ENCODE measurements around the gene AADAC.
"Not testable (repeated sequence)": the region's sequence is repeated elsewhere in the genome, so short reads cannot be mapped to it uniquely, and the experiment has no call there.

Gene AADAC

DNA sequence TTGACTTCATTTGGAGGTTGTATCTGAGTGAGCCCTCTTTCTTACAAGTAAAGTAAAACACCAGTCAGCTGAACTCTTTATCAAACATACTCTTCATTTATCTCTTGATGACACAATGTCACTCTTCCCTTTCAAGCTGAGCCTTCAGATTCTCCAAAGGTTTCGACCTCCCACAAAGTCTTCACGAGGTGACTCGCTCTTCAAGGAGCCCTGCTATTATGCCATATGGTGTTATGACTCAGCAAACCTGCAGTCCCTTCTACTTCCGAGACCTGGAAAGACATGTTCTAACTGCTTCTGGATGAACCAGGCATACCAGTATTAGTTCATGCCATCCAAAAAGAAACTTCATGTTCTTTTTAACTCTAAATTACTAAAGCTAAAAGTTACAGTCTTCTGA, 23.1 kb downstream of the AADAC start:
- H3K9ac ChIP-seq (ENCODE audit: low read length), result no peak overlapping the region
- H3K36me3 ChIP-seq (ENCODE audit: control insufficient read depth, low read depth, low read length), result no peaks in the 10 kb centered on the region
- H3K27me3 ChIP-seq (ENCODE audit: control insufficient read depth, insufficient read depth, low read length), result no peaks in the 10 kb centered on the region
- H3K4me1 ChIP-seq (ENCODE audit: control insufficient read depth, low read depth, low read length), result peaks cover 9% of the 10 kb centered on the region
- H3K27ac ChIP-seq (ENCODE audit: low read length), result no peak overlapping the region
- no peak overlapping the region for H3K4me3 ChIP-seq (ENCODE audit: low read length)
- H3K9me3 ChIP-seq (ENCODE audit: control insufficient read depth, low read depth, low read length), result no peaks in the 10 kb centered on the region

- H3K27me3 ChIP-seq (ENCODE audit: control insufficient read depth, insufficient read depth, low read length), result no peaks in the 10 kb centered on the region
- no peak overlapping the region for H3K27ac ChIP-seq (ENCODE audit: low read length)
- H3K4me3 ChIP-seq (ENCODE audit: low read length), result no peak overlapping the region
- H3K9me3 ChIP-seq (ENCODE audit: control insufficient read depth, low read depth, low read length), result no peaks in the 10 kb centered on the region
- peaks cover 9% of the 10 kb centered on the region for H3K4me1 ChIP-seq (ENCODE audit: control insufficient read depth, low read depth, low read length)
- H3K9ac ChIP-seq (ENCODE audit: low read length), result no peak overlapping the region
- H3K36me3 ChIP-seq (ENCODE audit: control insufficient read depth, low read depth, low read length), result no peaks in the 10 kb centered on the region
These were observed 24.8 kb downstream of the AADAC start for GRCh38 chr3:151838574-151839312.

GRCh38 chr3:151839313-151839631, 25.4 kb downstream of the AADAC start:
- Histone ChIP-seq H3K9me3 (ENCODE audit: control insufficient read depth, low read depth, low read length) (no peaks in the 10 kb centered on the region), H3K4me3 (ENCODE audit: low read length) (no peak overlapping the region), H3K9ac (ENCODE audit: low read length) (no peak overlapping the region), H3K27ac (ENCODE audit: low read length) (no peak overlapping the region), H3K4me1 (ENCODE audit: control insufficient read depth, low read depth, low read length) (peaks cover 9% of the 10 kb centered on the region), H3K27me3 (ENCODE audit: control insufficient read depth, insufficient read depth, low read length) (no peaks in the 10 kb centered on the region), H3K36me3 (ENCODE audit: control insufficient read depth, low read depth, low read length) (no peaks in the 10 kb centered on the region)

DNA sequence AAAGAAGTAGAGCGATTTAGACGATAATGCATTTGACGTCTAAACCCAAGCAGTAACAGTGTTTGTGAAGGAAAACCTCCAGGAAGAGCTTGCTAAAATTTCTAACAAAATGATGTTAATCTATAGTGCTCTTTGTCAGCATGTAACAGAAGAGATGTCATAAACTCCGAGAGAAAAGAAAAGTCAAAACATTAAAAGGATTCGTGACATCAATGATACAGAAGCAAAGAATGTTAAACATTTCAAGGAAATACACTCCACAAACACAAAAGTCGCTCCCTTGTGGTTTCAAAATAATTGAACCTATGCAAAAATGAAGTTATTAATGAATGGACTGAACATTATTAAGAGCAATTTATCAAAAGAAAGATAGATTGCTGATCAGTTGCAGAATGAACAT, 27.9 kb downstream of the AADAC start:
- Histone ChIP-seq H3K27me3 (ENCODE audit: control insufficient read depth, insufficient read depth, low read length) (no peaks in the 10 kb centered on the region), H3K27ac (ENCODE audit: low read length) (no peak overlapping the region), H3K4me3 (ENCODE audit: low read length) (no peak overlapping the region), H3K9ac (ENCODE audit: low read length) (no peak overlapping the region), H3K4me1 (ENCODE audit: control insufficient read depth, low read depth, low read length) (peaks cover 7% of the 10 kb centered on the region), H3K9me3 (ENCODE audit: control insufficient read depth, low read depth, low read length) (no peaks in the 10 kb centered on the region), H3K36me3 (ENCODE audit: control insufficient read depth, low read depth, low read length) (no peaks in the 10 kb centered on the region)

GRCh38 chr3:151843275-151843674, 29.4 kb downstream of the AADAC start:
- H3K4me3 ChIP-seq (ENCODE audit: low read length), result no peak overlapping the region
- H3K4me1 ChIP-seq (ENCODE audit: control insufficient read depth, low read depth, low read length), result no peaks in the 10 kb centered on the region
- no peak overlapping the region for H3K27ac ChIP-seq (ENCODE audit: low read length)
- no peaks in the 10 kb centered on the region for H3K36me3 ChIP-seq (ENCODE audit: control insufficient read depth, low read depth, low read length)
- H3K27me3 ChIP-seq (ENCODE audit: control insufficient read depth, insufficient read depth, low read length), result no peaks in the 10 kb centered on the region
- H3K9ac ChIP-seq (ENCODE audit: low read length), result no peak overlapping the region
- H3K9me3 ChIP-seq (ENCODE audit: control insufficient read depth, low read depth, low read length), result no peaks in the 10 kb centered on the region

DNA sequence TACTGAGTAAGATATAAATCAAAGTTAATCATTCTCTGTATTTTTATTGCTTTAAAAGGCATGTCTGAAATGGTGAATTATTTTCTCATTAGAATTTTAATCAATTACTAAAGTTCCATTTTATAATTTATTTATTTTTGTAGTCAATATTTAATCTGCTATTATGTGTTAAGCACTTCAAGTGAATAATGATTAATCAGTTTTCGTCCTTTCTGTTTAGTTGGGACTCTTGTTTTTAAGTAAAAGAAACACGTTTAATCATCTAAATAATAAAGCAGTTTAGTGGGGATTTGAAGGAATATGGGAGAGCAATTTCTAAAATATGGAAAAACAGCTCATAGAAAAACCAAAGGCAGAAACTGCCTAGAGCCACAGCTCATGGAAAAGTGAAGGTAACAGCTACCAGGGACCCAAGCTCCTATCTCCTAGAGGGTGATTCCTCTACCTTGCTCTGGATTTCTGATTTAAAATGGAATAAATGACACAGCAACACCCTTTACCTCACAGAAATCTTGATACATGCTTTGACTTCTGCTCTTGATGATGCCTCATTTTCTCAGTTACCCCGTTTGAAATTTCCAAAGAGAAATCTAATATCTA, 31.5 kb downstream of the AADAC start:
- Histone ChIP-seq H3K9ac (ENCODE audit: low read length) (no peak overlapping the region), H3K36me3 (ENCODE audit: control insufficient read depth, low read depth, low read length) (no peaks in the 10 kb centered on the region), H3K4me1 (ENCODE audit: control insufficient read depth, low read depth, low read length) (no peaks in the 10 kb centered on the region), H3K27ac (ENCODE audit: low read length) (no peak overlapping the region), H3K27me3 (ENCODE audit: control insufficient read depth, insufficient read depth, low read length) (no peaks in the 10 kb centered on the region), H3K9me3 (ENCODE audit: control insufficient read depth, low read depth, low read length) (no peaks in the 10 kb centered on the region), H3K4me3 (ENCODE audit: low read length) (no peak overlapping the region)

GRCh38 chr3:151850065-151850464, 36.1 kb downstream of the AADAC start:
- not testable (repeated sequence) for H3K9ac ChIP-seq (ENCODE audit: low read length); H3K4me3 ChIP-seq (ENCODE audit: low read length); H3K9me3 ChIP-seq (ENCODE audit: control insufficient read depth, low read depth, low read length); H3K36me3 ChIP-seq (ENCODE audit: control insufficient read depth, low read depth, low read length); H3K27me3 ChIP-seq (ENCODE audit: control insufficient read depth, insufficient read depth, low read length); H3K27ac ChIP-seq (ENCODE audit: low read length); H3K4me1 ChIP-seq (ENCODE audit: control insufficient read depth, low read depth, low read length)

DNA sequence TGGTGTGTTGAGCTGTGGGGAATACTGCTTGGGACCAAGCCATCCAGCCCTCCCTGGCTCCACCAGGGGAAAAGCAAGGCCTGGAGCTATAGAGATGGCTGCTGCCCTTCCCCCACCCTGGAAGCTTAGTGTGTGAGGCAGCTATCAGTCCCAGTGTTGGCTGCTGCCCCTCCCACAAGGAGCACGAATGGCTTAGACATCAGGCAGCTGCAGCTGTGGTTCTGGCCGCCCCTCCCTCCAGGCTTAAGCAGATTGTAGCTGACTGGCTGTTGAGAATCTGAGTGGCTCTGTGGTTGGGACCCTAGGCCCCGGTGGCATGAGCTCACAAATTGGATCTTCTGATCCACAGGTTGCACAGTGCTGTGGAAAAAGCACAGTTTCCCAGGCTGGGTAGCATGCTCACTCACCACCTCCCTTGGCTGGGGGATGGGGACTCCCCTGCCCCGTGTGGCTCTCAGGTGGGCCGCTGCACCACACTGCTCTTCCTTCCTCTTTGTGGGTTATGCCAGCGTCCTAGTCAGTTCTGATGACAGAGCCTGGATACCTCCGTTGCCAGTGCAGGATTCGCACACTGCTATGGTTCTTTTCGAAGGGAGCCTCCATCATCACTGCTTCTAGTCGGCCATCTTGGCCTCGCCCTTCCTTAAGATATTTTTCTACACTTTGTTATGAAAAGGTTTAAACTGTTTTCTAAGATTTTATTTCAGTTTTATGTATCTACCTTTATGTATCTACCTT, 38.3 kb downstream of the AADAC start:
- Histone ChIP-seq H3K27me3 (ENCODE audit: control insufficient read depth, insufficient read depth, low read length) (no peaks in the 10 kb centered on the region), H3K27ac (ENCODE audit: low read length) (no peak overlapping the region), H3K9me3 (ENCODE audit: control insufficient read depth, low read depth, low read length) (no peaks in the 10 kb centered on the region), H3K9ac (ENCODE audit: low read length) (no peak overlapping the region), H3K4me1 (ENCODE audit: control insufficient read depth, low read depth, low read length) (no peaks in the 10 kb centered on the region), H3K36me3 (ENCODE audit: control insufficient read depth, low read depth, low read length) (no peaks in the 10 kb centered on the region), H3K4me3 (ENCODE audit: low read length) (no peak overlapping the region)

- no peaks in the 10 kb centered on the region for H3K4me1 ChIP-seq (ENCODE audit: control insufficient read depth, low read depth, low read length)
- no peak overlapping the region for H3K9ac ChIP-seq (ENCODE audit: low read length)
- H3K27me3 ChIP-seq (ENCODE audit: control insufficient read depth, insufficient read depth, low read length), result no peaks in the 10 kb centered on the region
- H3K36me3 ChIP-seq (ENCODE audit: control insufficient read depth, low read depth, low read length), result no peaks in the 10 kb centered on the region
- H3K9me3 ChIP-seq (ENCODE audit: control insufficient read depth, low read depth, low read length), result no peaks in the 10 kb centered on the region
- no peak overlapping the region for H3K4me3 ChIP-seq (ENCODE audit: low read length)
- no peak overlapping the region for H3K27ac ChIP-seq (ENCODE audit: low read length)
These were observed 42.2 kb downstream of the AADAC start for GRCh38 chr3:151856118-151856517.

- no peak overlapping the region for H3K9ac ChIP-seq (ENCODE audit: low read length)
- H3K9me3 ChIP-seq (ENCODE audit: control insufficient read depth, low read depth, low read length), result no peaks in the 10 kb centered on the region
- H3K4me3 ChIP-seq (ENCODE audit: low read length), result no peak overlapping the region
- H3K4me1 ChIP-seq (ENCODE audit: control insufficient read depth, low read depth, low read length), result no peaks in the 10 kb centered on the region
- H3K27me3 ChIP-seq (ENCODE audit: control insufficient read depth, insufficient read depth, low read length), result no peaks in the 10 kb centered on the region
- H3K36me3 ChIP-seq (ENCODE audit: control insufficient read depth, low read depth, low read length), result no peaks in the 10 kb centered on the region
- H3K27ac ChIP-seq (ENCODE audit: low read length), result no peak overlapping the region
These were observed 42.7 kb downstream of the AADAC start for GRCh38 chr3:151856641-151857040.

DNA sequence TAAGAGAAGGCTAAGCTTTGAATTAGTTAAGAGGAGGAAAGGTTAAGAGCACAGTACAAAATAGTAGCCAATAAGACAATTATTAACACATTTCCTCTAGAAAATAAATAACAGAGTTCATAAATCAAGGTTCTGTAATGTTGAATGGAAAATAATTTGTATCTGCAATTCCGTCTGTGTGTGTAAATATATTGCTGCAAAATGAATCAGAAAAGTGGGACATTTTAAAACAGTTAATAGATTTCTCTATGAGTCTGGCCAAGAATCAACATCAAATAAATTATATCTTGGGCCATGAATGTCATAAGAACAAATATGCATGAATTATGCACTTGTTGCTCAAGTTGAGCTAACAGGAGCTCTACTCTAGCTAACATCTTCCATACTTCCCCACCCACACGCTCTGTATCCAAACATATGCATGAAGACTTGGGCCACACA, 45.3 kb downstream of the AADAC start:
- no peak overlapping the region for H3K9ac ChIP-seq (ENCODE audit: low read length)
- no peaks in the 10 kb centered on the region for H3K27me3 ChIP-seq (ENCODE audit: control insufficient read depth, insufficient read depth, low read length)
- no peaks in the 10 kb centered on the region for H3K4me1 ChIP-seq (ENCODE audit: control insufficient read depth, low read depth, low read length)
- H3K4me3 ChIP-seq (ENCODE audit: low read length), result no peak overlapping the region
- no peaks in the 10 kb centered on the region for H3K9me3 ChIP-seq (ENCODE audit: control insufficient read depth, low read depth, low read length)
- H3K27ac ChIP-seq (ENCODE audit: low read length), result no peak overlapping the region
- no peaks in the 10 kb centered on the region for H3K36me3 ChIP-seq (ENCODE audit: control insufficient read depth, low read depth, low read length)

DNA sequence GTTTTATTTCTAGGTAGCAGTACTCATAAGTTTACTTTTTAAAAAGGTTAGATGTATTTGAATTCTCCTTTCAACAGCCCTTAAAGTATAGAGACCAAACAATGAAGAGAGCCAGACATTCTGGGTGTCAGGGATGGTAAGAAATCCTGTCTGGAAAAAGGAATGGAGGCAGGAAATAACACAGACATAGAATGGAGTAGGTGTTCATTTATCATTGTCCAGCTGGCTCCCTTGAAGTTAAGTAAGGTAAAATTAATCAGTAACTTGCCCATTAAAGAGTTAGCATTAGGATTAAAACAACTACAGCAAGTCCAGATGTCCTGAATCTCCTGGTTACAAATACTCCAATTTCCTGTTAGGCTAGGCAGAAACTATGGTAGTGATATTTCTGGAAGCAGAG, 46.0 kb downstream of the AADAC start:
- Histone ChIP-seq H3K27me3 (ENCODE audit: control insufficient read depth, insufficient read depth, low read length) (no peaks in the 10 kb centered on the region), H3K4me1 (ENCODE audit: control insufficient read depth, low read depth, low read length) (no peaks in the 10 kb centered on the region), H3K9me3 (ENCODE audit: control insufficient read depth, low read depth, low read length) (no peaks in the 10 kb centered on the region), H3K36me3 (ENCODE audit: control insufficient read depth, low read depth, low read length) (no peaks in the 10 kb centered on the region), H3K9ac (ENCODE audit: low read length) (no peak overlapping the region), H3K27ac (ENCODE audit: low read length) (no peak overlapping the region), H3K4me3 (ENCODE audit: low read length) (no peak overlapping the region)

Measured in iPS-18a (cell line).